Measurements from ENCODE around the gene ASH1L.

ASH1L gene

DNA sequence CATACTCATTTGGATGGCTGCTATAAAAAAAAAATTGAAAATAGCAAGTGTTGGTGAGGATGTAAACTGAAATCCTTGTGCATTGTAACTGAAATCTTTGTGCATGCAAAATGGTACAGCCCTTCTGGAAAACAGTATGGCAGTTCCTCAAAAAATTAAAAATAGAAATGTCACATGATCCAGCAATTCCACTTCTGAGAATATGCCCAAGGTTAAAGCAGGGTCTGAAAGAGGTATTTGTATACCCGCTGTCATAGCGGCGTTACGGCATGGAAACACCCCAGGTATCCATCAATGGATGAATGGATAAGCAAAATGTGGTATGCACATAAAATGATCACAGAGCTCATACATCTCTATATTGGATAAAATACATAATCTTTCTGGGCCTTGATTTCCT is 125.2 kb downstream of the ASH1L start:
- no peak for TF ChIP-seq TAF1 (IDR thresholded peaks at IDR 0.05; ENCODE audit: borderline replicate concordance, insufficient read depth, low read length)
- no peak for TF ChIP-seq SIN3A (IDR thresholded peaks at IDR 0.05; ENCODE audit: borderline replicate concordance, insufficient read depth, low read length)
- no peak for TF ChIP-seq POLR2AphosphoS5 (IDR thresholded peaks at IDR 0.05; ENCODE audit: low read depth, low read length)
- TF ChIP-seq FOXP2 (optimal IDR thresholded peaks at IDR 0.05; ENCODE audit: borderline replicate concordance, extremely low read depth, extremely low read length, insufficient read depth), result no peak
- TF ChIP-seq, protein P1, sequence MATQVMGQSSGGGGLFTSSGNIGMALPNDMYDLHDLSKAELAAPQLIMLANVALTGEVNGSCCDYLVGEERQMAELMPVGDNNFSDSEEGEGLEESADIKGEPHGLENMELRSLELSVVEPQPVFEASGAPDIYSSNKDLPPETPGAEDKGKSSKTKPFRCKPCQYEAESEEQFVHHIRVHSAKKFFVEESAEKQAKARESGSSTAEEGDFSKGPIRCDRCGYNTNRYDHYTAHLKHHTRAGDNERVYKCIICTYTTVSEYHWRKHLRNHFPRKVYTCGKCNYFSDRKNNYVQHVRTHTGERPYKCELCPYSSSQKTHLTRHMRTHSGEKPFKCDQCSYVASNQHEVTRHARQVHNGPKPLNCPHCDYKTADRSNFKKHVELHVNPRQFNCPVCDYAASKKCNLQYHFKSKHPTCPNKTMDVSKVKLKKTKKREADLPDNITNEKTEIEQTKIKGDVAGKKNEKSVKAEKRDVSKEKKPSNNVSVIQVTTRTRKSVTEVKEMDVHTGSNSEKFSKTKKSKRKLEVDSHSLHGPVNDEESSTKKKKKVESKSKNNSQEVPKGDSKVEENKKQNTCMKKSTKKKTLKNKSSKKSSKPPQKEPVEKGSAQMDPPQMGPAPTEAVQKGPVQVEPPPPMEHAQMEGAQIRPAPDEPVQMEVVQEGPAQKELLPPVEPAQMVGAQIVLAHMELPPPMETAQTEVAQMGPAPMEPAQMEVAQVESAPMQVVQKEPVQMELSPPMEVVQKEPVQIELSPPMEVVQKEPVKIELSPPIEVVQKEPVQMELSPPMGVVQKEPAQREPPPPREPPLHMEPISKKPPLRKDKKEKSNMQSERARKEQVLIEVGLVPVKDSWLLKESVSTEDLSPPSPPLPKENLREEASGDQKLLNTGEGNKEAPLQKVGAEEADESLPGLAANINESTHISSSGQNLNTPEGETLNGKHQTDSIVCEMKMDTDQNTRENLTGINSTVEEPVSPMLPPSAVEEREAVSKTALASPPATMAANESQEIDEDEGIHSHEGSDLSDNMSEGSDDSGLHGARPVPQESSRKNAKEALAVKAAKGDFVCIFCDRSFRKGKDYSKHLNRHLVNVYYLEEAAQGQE (IDR thresholded peaks at IDR 0.05; ENCODE audit: insufficient read depth in 1 of 2, low read depth in 2 of 2, low read length in 2 of 2), result no peak

DNA sequence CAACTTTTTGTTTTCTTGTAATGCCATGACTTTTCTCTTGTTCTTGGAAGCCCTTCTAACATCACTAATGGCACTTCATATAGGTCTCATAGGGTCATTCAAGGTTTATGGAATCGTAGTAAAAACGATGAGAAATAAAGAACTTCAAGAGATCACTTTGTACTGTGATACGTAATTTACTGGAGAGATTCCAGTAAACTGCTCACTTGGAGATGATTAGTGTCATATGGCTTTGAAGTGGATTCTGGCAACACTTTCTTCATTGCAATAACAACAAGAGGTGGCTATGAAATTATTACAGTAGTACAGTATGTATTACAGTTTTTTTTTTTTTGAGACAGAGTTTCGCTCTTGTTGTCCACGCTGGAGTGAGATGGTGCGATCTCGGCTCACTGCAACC is 138.5 kb downstream of the ASH1L start:
- TF ChIP-seq, protein P1 (IDR thresholded peaks at IDR 0.05; ENCODE audit: insufficient read depth in 1 of 2, low read depth in 2 of 2, low read length in 2 of 2), result no peak
- TF ChIP-seq FOXP2 (optimal IDR thresholded peaks at IDR 0.05; ENCODE audit: borderline replicate concordance, extremely low read depth, extremely low read length, insufficient read depth) (no peak), TAF1 (IDR thresholded peaks at IDR 0.05; ENCODE audit: borderline replicate concordance, insufficient read depth, low read length) (no peak), POLR2AphosphoS5 (IDR thresholded peaks at IDR 0.05; ENCODE audit: low read depth, low read length) (no peak), SIN3A (IDR thresholded peaks at IDR 0.05; ENCODE audit: borderline replicate concordance, insufficient read depth, low read length) (no peak)

DNA sequence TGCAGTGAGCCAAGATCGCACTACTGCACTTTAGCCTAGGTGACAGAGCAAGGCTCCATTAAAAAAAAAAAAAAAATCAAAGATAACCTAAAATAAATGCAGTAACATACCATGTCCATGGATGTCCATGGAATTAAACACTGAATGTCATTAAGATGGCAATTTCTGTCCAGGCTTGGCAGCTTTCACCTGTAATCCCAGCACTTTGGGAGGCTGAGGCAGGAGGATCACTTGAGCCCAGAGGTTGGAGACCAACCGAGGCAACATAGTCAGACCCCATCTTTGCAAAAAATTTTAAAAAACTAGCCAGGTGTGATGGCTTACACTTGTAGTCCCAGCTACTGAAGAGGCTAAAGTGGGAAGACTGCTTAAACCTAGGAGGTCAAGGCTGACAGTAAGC is 141.8 kb downstream of the ASH1L start:
- TF ChIP-seq, protein P1 (IDR thresholded peaks at IDR 0.05; ENCODE audit: insufficient read depth in 1 of 2, low read depth in 2 of 2, low read length in 2 of 2), result no peak
- TF ChIP-seq FOXP2 (optimal IDR thresholded peaks at IDR 0.05; ENCODE audit: borderline replicate concordance, extremely low read depth, extremely low read length, insufficient read depth) (no peak), TAF1 (IDR thresholded peaks at IDR 0.05; ENCODE audit: borderline replicate concordance, insufficient read depth, low read length) (no peak), SIN3A (IDR thresholded peaks at IDR 0.05; ENCODE audit: borderline replicate concordance, insufficient read depth, low read length) (no peak), POLR2AphosphoS5 (IDR thresholded peaks at IDR 0.05; ENCODE audit: low read depth, low read length) (no peak)

DNA sequence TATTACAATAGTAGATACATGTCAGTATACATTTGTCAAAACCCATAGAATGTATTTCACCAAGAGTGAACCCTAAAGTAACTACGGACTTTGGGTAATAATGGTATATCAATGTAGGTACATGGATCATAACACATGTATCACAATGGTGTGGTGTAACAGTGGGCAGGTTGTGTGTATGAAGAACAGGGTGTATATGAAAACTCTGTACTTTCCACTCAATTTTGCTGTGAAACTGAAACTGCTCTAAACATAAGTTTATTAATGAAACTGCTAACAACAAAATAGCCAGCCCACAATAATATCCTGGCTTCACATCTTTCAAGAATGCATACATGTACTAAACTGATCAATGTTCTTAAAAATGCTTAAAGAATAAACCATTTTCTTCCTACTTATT is 151.7 kb downstream of the ASH1L start:
- TF ChIP-seq TAF1 (IDR thresholded peaks at IDR 0.05; ENCODE audit: borderline replicate concordance, insufficient read depth, low read length) (no peak), SIN3A (IDR thresholded peaks at IDR 0.05; ENCODE audit: borderline replicate concordance, insufficient read depth, low read length) (no peak), FOXP2 (optimal IDR thresholded peaks at IDR 0.05; ENCODE audit: borderline replicate concordance, extremely low read depth, extremely low read length, insufficient read depth) (no peak), POLR2AphosphoS5 (IDR thresholded peaks at IDR 0.05; ENCODE audit: low read depth, low read length) (no peak)
- TF ChIP-seq, protein P1 (IDR thresholded peaks at IDR 0.05; ENCODE audit: insufficient read depth in 1 of 2, low read depth in 2 of 2, low read length in 2 of 2), result no peak

All from PFSK-1 (cell line).